ENCODE measurements around the gene CCDC85A.

CCDC85A gene

DNA sequence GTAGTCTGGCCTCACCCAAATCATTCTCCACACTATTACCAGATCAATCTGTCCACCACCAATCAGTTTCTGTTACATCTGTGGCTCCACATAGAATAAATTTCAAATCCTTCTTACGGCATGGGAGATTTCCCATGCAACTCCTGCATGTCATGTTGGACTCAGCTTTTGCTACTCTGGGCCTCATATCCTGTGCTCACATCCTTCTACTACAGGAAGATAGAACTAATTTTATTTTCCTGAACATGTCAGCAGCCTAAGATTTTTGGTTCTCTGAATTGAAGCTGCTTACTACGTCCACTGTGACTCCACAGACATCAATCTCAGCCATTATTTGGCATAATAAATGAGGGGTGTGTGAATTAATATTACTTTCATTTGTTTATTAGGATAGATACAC, 181.1 kb downstream of the CCDC85A start:
- DNase-seq (ENCODE audit: low read depth in 3 of 3) = no peak

DNA sequence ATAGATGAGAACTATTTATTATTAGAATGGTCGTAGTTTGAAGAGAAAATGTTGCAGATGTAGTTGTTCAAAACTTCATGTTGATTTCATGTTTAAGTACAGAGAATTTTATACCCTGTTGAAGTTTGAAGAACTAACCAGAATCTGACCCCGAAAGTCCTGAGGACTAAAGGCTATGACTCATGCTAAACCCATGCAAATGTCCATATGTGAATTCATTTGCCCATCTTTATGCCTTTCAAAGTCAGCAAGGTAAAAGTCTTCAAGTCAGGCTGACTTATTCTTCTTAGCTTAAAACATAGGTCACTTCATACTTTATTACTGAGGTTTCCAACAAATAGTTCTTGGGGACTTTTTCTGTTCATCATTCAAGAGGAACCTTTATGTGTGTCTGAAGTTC, 185.5 kb downstream of the CCDC85A start:
- no peak for DNase-seq (ENCODE audit: low read depth in 3 of 3)

DNA sequence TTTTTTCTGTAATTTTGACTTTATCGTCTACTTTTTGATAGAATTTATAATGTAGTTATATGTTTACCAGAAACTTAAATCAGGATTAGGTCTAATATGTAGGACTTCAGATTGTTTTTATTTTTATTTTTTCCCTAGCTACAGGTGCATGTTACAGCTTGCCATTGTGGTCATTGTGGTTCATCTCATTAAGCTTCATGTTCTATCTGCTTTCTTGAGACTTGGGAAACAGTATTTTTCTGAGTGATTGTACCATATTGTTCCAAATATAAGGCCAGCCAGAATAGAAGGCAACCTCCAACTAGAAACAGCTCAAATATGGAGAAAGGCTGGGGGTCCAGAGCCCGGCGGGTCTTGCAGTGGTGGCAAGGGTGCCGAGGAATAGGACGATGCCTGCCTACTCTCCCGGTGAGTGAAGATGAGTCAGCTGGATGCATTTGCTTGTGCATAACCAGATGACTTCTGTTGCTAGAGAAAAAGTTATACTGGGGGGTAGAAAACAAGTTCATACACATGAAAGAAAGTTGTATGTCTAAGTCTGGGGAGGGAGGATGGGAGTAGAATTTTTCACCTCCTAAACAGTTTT, 188.4 kb downstream of the CCDC85A start:
- no peak for DNase-seq (ENCODE audit: low read depth in 3 of 3)

DNA sequence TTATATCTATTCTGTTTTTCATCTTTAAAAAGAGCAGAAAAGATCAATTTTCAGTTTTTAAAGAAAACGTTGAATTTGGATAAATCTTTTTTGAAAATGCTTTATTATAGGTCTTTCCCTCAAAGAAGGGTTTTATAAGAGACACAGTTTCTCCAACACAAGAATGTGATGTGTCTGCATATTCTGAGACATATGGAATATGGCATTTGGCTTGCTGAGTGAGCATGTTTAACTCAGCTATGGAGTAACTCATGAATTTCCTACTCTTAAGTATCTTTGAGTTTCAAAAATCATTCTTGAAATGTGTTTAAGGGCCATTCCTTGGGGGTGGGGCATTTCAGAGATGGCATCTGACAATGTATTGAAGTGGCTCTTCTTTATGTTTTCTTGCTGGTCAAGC, 191.5 kb downstream of the CCDC85A start:
- no peak for DNase-seq (ENCODE audit: low read depth in 3 of 3)

DNA sequence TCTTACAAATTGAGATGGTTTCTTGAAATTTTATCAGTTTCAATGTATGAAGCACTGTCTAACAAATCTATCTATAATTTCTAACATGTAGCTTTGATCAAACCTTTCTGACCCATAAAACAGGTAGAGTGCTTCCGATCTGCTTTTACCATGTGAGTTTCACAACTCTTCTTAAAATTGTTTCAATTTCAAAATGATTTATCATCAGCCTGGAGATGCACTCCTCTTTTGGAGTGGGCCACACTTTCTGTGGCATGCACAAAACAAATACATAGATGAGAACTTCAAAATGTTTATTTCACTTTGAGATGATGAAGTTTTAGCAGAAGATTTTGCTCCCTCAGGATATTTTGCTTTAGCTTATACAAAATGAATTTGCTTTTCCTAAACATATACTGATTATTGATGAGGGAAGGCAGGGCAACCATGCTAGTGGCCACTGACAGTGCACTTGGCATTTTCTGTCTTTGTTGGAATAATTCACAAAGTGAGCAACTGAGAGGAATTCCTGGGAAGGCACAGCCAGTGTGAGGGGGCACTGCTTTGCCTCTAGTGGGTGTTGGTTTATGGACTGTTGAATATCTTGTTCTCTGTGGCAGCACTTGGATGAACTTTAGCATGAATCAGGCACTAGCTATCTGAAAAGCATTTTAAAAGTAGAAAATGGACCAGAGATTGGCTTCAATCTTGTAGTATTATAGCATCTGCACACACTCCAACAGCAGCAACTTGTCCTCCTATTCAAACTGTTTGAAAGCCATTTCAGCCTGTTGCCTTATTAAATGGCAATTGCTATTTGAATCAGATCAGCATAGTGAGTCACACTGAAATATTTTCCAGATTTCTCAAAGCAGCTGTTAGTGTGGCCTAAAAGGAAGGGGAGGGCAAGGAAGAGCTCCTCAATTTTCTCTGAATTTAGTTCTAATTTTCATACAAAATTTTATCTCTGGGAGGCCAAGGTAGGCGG, 193.2 kb downstream of the CCDC85A start:
- DNase-seq (ENCODE audit: low read depth in 3 of 3) = no peak

DNA sequence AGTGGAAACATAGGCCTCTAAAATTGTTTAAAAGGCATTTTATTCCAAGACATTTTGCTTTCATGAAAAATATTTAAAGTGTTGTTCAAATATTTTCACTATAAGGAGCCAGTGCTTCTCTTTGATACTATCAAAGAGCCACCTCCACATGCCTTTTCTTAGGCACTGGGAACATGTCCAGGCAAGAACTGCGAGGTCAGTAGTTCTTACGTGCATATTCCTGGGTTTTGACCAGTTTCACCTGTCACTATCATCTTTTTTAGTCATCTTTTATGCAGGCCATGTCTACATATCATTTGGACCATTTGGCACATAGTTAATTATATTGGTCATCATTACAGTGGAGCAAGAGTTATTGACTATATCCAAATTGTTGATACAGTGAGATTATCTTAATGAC, 195.3 kb downstream of the CCDC85A start:
- DNase-seq (ENCODE audit: low read depth in 3 of 3) = no peak

DNA sequence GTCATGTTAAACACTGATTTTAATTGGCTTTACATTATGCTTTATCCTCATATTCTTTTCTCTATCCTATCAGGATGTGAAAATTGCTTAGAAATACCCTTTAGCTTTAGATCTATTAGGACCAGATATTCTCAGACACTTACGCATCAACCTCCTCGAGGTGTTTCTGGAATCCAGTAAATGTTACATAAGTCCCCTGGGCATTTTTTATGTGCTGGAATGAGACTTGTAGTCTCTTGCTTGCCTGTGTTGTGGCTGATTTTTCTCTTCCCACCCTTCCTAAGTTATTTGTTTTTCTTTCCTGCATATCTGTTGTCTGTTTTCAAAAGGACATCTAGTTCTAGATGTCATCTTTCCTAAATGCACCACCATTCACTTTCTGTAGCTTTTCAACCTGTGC, 197.1 kb downstream of the CCDC85A start:
- DNase-seq (ENCODE audit: low read depth in 3 of 3) = no peak

DNA sequence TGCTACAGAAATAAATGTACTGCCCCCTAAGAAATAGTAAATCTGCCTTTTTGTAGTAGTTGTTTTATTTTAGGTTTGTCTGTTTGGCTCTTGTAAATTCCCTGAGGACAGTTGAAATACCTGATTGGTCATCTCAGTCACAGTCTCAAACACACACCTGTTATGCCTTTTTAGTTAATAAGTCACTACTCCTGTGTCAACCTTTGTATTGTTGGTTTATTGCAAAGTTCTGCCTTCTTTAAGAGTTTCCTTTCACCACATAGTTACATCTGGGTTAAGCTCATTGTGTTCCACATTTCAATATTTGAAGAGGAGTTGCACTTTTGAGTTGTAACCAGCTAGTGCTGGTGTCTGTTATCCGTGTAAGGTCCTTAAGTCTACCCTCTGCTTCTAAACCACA, 198.7 kb downstream of the CCDC85A start:
- DNase-seq (ENCODE audit: low read depth in 3 of 3) = no peak

DNA sequence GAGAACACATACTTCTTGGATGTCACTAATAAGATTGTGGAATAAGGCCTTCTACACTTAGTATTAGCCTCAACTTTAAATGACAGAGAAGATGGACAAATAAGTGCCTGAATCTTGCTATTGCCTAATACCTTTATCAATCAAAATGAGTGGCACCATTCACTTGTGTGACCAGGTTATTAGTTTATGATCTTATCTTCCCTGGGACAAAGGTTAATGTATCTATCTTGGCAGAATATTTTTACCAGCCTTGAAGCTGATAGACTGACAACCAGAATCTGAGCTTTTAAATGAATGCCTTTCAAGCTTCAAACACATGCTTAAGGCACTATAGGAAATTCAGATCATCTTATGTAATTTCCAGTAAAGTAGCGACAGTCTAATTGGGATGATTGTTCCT, 202.9 kb downstream of the CCDC85A start:
- DNase-seq (ENCODE audit: low read depth in 3 of 3) = no peak

DNA sequence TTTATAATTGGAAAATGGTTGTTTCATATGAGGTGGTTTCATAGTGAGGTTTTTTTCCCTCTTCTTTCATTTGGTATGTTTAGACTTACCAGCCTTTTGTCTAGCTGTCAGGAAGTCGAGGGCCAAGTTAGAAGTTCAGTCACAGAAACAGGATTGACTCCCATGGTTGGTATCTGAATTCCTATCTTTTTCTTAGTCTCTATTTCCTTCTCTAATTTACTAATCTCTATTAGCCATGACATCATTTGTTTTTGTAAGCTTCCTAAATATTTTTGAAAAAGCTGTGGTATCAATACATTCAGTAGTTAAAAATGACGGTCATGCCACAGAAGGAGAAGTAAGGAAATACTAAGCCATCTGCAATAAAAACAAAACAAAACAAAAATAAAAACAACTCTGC, 206.9 kb downstream of the CCDC85A start:
- DNase-seq (ENCODE audit: low read depth in 3 of 3) = no peak

DNA sequence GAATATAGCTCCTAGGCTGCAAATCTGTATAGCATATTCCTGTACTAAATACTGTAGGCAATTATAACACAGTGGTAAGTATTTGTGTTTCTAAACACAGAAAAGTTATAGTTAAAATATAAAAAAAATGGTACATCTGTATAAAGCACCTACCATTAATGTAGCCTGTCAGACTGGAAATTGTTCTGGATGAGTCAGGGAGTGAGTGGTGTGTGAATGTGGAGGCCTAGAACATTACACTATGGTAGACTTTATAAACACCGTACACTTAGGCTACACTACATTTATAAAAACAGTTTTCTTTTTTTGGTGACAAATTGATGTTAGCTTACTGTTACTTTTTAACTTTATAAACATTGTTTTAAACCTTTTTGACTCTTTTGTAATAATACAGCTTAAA, 226.3 kb downstream of the CCDC85A start:
- no peak for DNase-seq (ENCODE audit: low read depth in 3 of 3)

DNA sequence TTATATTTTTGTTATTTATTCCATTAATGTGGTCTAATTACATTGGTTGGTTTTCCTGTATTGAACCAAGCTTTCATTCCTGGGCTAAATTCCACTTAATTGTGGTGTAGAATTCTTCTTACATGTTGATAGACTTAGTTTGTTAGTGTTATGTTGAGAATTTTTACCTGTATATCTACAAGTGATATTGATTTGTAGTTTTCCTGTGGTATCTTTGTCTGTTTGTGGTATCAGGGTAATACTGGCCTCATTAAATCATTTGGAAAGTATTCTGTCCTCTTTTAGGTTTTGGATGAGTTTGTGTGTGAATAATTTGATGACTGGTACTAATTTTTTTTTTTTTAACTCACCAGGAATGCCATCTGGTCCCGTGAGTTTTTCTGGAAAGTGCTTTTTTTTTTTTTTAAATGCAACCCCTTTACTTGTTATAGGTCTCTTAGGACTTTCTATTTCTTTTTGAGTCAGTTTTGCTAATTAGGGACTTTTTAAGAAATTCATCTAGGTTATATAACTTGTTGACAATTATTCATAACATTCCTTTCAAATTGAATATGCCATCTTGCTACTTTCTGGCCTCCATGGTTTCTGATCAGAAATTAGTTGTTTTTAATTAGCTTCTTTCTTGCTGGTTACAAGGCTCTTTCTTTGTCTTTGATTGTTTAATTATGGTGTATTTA, 232.8 kb downstream of the CCDC85A start:
- DNase-seq (ENCODE audit: low read depth in 3 of 3) = no peak

Measured in stimulated activated CD4-positive, alpha-beta T cell treated with anti-CD3 and anti-CD28 coated beads, TNF-alpha, amount 100 ng/mL, for 48 hours (primary cell).